HG02852 (cell line): ENCODE results near the gene INPP5A.

ENCODE experiments used
- ATAC-seq: cut with Tn5 transposase; IDR thresholded peaks from one replicate; pipeline ENCODE4 v1.9.1; 2021; ENCODE audit warnings: mild to moderate bottlenecking, moderate library complexity; ENCODE audit not compliant: unreplicated experiment

Gene INPP5A

GRCh38 chr10:132534391-132535064 is 3.1 kb upstream of the INPP5A start:
- ATAC-seq, result no peak

- ATAC-seq, result no peak
These were observed 2.4 kb upstream of the INPP5A start for GRCh38 chr10:132535065-132535651.

GRCh38 chr10:132536241-132536876 is 1.2 kb upstream of the INPP5A start:
- peak; percentile 3 for ATAC-seq

GRCh38 chr10:132536877-132537683 is 507 bp upstream of the INPP5A start:
- peak; percentile 85 for ATAC-seq

- no peak for ATAC-seq
These were observed 623 bp downstream of the INPP5A start for GRCh38 chr10:132538031-132538789.

- no peak for ATAC-seq
These were observed 1.3 kb downstream of the INPP5A start for GRCh38 chr10:132538790-132539421.

- no peak for ATAC-seq
These were observed 1.8 kb downstream of the INPP5A start for GRCh38 chr10:132539431-132539839.

- no peak for ATAC-seq
These were observed 2.3 kb downstream of the INPP5A start for GRCh38 chr10:132539894-132540293.

- no peak for ATAC-seq
These were observed 2.9 kb downstream of the INPP5A start for GRCh38 chr10:132540456-132540855.

GRCh38 chr10:132541129-132541528 is 3.5 kb downstream of the INPP5A start:
- no peak for ATAC-seq

- no peak for ATAC-seq
These were observed 4.0 kb downstream of the INPP5A start for GRCh38 chr10:132541601-132542011.

GRCh38 chr10:132542086-132542775 is 4.6 kb downstream of the INPP5A start:
- ATAC-seq, result no peak

GRCh38 chr10:132542819-132543218 is 5.2 kb downstream of the INPP5A start:
- no peak for ATAC-seq

- no peak for ATAC-seq
These were observed 6.5 kb downstream of the INPP5A start for GRCh38 chr10:132543916-132544743.

GRCh38 chr10:132544744-132545658 is 7.4 kb downstream of the INPP5A start:
- no peak for ATAC-seq

GRCh38 chr10:132545659-132546367 is 8.2 kb downstream of the INPP5A start:
- no peak for ATAC-seq
